ENCODE measurements around the gene MRPL51. TPM values are rescaled to one million over a fixed set of nuclear protein-coding genes. Genes with fewer than 3 reads are reported as not detected.

The MRPL51 gene
- total and polyA plus RNA-seq, 2 of the 8 experiments (the other 6 are each of a cell fraction or from before 2014, with no cell fraction given) = 119 to 331 TPM

DNA sequence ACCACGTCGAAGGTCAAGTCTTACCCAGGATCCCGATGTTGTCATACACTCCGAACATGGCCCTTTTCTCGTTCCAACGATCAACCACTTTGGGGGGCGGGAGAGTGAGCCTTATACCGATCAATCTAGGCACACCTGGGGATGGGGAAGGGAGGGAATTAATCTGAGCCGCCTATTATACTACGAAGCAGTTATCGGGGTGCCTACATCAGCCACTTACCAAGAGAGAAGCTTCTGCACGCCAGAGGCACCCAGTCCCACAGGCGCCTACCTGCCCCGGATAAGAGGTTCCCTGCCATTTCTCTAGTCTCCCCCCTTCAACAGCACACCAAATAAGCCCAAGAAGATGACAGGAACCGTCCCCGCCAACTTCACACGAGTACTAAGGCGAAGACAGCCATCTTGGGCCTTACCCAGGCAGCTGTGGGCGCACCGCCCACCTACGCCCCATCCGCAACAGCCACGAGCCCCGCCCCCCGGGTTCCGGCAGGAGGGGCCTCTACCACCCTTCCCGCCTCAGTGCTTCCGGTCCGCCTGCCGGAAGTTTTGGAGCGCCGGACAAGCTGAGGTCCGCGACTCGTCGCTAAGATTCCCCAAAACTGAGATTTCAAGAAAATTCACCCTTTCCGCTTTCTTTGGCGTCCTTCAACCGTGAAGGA lies at the start of gene MRPL51 (continued):
- no peak for TF ChIP-seq SIX5 (IDR thresholded peaks at IDR 0.05; ENCODE audit: low read depth, low read length)
- TF ChIP-seq SP2 (IDR thresholded peaks at IDR 0.05; ENCODE audit: low read length) = no peak
- no peak for TF ChIP-seq SRF (IDR thresholded peaks at IDR 0.05; ENCODE audit: low read depth, low read length)
- TF ChIP-seq RBBP5 (IDR thresholded peaks at IDR 0.05; ENCODE audit: borderline replicate concordance, low read depth, low read length) = no peak
- TF ChIP-seq YY1 (IDR thresholded peaks at IDR 0.05; ENCODE audit: low read depth, low read length) = peak; percentile 96
- TF ChIP-seq RNF2 (IDR thresholded peaks at IDR 0.05; ENCODE audit: borderline replicate concordance, low read depth, low read length, missing control alignments, poor library complexity, severe bottlenecking) = no peak
- TF ChIP-seq TBP (IDR thresholded peaks at IDR 0.05; ENCODE audit: low read depth, low read length) = peak; percentile 72; the same call in 1 of the 2 replicates
- TF ChIP-seq BCL11A (IDR thresholded peaks at IDR 0.05; ENCODE audit: low read depth in 2 of 2, low read length in 2 of 2) = no peak
- TF ChIP-seq CHD7 (IDR thresholded peaks at IDR 0.05; ENCODE audit: insufficient replicate concordance, low read length) = no peak
- TF ChIP-seq CEBPB (IDR thresholded peaks at IDR 0.05; ENCODE audit: low read depth, low read length) = no peak
- no peak for TF ChIP-seq SAP30 (IDR thresholded peaks at IDR 0.05; ENCODE audit: insufficient read depth, insufficient replicate concordance, low read length)

Data from H1 (cell line).